NCI-H146 (cell line): ENCODE data around the gene CCSER1.
"Not testable (repeated sequence)": the region's sequence is repeated elsewhere in the genome, so short reads cannot be mapped to it uniquely, and the experiment has no call there.

ENCODE experiments used
- DNase-seq: peaks from one replicate; lab custom pipeline; 2025; lab: John Stamatoyannopoulos, UW

Gene CCSER1

GRCh38 chr4:90840828-90841227 lies 713.6 kb downstream of the CCSER1 start:
- DNase-seq, result no peak

GRCh38 chr4:90841676-90842075 lies 714.5 kb downstream of the CCSER1 start:
- no peak for DNase-seq

DNA sequence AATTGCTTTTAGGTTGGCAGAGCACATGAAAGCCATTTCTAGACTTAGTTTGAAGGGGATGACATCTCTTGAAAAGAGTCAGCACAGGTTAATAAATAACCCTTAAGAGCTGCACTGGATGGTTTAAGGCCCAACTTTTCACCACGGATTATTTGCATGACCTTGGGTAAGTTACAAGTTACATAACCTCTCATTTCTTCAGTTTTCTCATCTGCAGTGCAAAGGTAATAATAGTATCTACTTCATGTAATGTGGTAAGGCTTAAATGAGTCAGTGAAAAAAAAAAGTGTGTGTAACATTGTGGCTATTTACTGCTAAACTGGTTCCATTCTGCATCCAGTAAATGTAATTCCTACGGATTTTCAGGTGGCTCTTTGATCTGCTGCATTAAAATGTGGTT lies 715.8 kb downstream of the CCSER1 start:
- no peak for DNase-seq

DNA sequence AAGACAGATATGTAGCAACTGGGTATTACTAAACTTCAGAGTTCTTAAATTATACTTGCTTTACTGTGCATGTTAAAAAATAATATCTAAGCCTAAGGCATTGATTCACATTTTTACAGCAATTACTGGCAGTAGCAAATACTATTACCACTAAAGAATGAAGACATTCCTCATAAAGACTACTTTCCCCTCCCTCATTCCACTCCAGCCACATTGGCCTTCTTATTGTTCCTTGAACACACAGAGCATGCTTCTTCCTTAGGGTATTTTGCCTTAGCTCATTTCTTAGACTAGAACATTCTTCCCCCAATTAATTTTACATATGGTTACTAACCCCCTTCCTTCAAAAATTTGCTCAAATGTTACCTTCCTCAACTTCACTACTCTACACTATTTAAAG lies 717.0 kb downstream of the CCSER1 start:
- DNase-seq, result no peak

DNA sequence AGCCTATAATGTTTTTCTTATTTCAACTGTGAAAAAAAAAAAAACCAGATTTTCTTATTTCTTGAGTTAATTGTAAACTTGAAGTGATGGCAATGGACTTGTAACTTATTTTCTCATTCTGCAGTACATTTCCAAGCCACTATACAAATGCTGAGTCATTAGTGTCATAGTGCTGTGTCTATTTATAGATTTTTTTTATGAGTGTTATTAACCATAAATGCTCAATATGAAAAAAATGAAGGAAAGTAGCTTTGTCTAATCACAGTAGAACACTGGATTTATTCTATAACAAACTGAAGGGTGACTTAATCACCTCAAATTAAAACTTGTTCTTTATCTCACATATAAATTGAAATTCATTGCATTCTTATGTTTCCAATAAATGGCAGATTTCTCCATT lies 718.6 kb downstream of the CCSER1 start:
- no peak for DNase-seq

- DNase-seq, result no peak
Observed at GRCh38 chr4:90852237-90852636, 725.0 kb downstream of the CCSER1 start.

GRCh38 chr4:90855111-90855510 lies 727.9 kb downstream of the CCSER1 start:
- DNase-seq, result no peak

DNA sequence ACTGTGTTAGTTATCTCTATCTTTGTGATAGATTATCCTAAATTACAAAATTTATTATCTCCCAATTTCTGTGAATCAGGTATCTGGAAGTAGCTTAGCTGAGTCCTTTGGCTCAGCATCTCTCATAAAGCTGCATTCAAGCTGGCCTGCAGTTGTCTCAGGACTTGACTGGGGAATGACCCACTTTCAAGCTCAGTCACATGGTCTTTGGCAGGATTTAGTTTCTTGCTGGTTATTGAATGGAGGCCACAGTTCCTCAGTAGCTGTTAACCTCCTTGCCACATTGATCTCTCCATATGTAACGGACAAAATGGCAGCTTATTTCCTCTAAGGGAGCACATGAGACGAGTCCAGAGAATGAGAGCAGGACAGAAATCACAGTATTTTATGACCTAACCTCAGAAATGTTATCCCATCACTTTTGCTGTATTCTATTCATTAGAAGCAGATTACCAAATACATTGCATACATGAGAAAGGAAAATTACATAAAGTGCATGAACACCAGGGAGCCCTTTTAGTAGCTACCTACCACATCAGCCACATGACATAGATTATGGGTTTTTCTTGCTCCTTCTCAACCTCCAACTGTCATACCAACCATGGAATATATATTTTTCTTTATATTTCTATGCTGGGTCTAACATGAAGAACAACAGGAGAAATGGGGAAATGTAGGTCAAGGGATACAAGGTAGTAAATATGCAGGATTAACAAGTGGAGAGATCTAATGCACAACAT lies 730.1 kb downstream of the CCSER1 start:
- no peak for DNase-seq

DNA sequence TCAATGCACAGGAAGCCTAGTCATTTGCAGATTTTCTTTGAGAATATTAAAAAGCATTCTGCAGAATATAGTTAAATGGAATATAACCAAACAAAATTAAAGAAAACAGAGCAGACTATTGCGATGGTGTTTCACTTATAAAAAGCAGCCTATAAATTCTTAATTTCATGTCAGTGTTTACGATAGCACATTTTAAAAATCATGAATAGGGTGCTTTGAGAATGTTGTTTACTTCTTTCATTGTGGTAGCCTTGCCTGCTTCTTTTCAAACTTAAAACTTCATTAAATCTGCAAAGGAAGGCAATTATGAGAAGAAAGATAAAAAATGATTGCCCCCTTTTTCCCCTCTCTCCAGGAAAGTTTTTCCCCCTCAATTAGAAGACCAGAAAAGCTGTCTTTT lies 748.6 kb downstream of the CCSER1 start:
- no peak for DNase-seq

DNA sequence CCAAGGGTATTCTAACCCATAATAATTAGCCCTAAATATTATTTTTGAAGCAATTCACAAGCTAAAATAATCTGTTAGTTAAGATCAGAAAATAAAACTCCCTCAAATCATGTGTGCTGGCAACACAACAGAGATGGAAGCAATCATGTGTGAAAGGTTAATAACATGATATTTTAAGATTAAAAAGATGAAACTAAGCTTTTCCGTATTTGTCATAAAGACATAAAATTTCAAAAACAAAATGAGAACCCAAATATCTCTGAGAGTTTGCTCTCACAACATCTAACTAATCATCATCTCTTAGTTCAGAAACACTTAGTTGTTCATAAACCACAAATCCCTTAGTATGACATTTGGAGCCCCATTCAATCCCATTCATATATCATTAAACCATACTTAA lies 749.1 kb downstream of the CCSER1 start:
- no peak for DNase-seq

GRCh38 chr4:90883519-90883918 lies 756.3 kb downstream of the CCSER1 start:
- DNase-seq, result no peak

- DNase-seq, result no peak
Observed at GRCh38 chr4:90888571-90888970, 761.4 kb downstream of the CCSER1 start.

- DNase-seq, result no peak
Observed at GRCh38 chr4:90889171-90889570, 762.0 kb downstream of the CCSER1 start.

DNA sequence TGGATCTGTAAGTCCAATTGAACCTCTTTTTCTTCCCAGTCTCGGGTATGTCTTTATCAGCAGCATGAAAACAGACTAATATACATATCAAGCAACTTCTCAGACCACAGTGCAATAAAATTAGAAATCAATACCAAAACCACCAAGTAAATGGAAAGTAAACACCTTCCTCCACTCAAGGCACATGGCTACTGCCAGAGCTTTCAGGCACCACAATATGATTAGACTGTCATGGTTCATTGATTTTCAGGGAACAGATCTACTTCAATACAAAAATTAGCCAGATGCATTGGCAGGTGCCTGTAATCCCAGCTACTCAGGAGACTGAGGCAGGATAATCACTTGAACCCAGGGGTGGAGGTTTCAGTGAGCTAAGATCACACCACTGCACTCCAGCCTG lies 776.2 kb downstream of the CCSER1 start:
- not testable (repeated sequence) for DNase-seq

DNA sequence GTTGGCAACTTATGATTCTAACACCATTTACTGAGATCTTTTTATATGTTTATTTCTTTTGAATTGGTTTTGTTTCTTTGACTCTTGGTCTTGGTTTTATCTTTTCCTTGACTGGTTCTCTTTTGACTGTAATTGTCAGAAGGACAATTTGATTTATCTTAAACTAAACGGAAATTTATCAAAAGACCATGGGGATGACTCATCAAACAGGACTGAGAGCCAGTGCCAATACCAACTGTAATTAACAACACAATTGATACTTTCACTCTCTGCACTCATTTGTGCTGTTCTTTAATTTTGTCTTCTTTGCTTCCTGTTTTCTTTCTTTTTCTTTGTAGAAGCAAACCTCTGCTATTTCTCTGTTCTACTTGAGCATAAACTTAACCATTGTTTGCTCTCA lies 776.8 kb downstream of the CCSER1 start:
- DNase-seq, result no peak

DNA sequence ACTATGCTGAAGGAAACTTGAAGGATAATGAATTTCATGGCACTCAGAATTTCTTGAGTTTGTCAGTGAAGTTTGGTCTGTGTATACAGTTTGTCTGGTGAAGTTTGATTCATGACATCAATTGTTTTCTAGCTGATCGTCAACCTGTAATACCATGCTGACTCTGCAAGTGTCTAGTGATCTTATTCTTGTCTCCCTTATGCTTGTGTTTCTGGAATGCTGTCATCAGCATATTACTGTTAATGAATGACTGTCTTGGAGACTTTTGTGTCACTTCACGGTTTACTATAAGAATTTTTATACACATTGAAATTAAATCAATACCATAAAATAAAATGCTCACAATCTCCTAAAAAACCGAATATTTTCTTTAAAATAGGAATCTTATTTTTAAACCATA lies 779.0 kb downstream of the CCSER1 start:
- no peak for DNase-seq

GRCh38 chr4:90911724-90912434 lies 784.7 kb downstream of the CCSER1 start:
- DNase-seq, result not testable (repeated sequence)

DNA sequence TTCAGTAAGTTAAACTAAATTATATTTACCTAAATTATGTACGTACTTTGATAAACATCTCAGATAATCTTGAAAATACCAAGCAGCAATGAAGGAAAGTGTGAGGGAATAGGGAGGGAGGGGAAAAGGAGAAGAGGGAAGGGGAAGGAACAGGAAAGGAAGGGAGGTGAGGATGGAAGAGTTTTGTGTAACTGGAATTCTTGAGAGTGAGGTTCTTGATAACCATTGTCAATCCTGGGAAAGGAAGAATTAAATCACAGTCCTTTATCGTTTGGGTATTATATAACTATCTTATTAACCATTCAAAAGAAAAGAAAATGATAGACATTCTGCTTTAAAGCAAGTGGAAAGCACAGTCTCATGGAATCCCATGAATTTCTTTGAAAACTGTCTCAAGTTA lies 795.0 kb downstream of the CCSER1 start:
- DNase-seq, result no peak

GRCh38 chr4:90926957-90927356 lies 799.8 kb downstream of the CCSER1 start:
- DNase-seq, result no peak

- DNase-seq, result no peak
Observed at GRCh38 chr4:90943311-90943710, 816.1 kb downstream of the CCSER1 start.

DNA sequence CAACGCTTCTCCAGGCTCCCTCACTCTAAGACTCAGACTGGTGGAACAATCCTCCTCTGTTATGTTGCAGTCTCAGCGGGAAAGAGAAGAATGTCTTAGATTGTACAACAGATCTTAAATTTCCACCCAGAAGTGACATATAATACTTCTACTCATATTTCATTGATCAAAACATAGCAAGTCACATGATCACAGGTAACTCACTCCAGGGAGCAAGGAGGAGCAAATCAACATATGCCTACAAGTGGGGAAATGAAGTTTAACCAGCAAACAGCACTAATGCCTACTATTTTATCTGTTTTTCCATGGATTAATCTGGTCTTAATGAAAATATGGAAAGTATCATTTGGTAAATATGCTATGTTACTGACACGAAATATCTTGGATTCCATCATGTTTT lies 819.8 kb downstream of the CCSER1 start:
- no peak for DNase-seq

DNA sequence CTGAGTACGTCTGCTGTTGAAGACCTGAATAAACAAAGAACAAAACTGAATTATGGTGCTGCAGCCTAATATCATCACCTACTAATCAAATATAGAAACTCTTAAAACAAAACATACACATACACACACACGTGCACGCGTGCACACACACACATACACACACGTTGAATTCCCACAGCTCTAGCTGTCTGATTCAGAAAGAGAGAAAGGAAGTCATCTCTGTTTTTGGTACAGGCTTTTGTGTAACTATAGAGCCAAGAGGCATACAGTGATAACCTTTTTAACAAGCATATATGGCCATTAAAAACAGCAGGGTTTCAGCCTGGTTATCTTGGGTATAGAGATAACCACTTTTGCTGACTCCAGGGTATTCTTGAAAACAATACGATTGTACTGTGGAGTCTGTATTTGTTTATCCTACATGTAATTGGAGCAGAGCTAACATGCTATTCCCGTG lies 823.2 kb downstream of the CCSER1 start:
- DNase-seq, result no peak

- DNase-seq, result no peak
Observed at GRCh38 chr4:90951037-90951436, 823.8 kb downstream of the CCSER1 start.
